Measurements from ENCODE around the gene CARM1.
"Not testable (repeated sequence)": the region's sequence is repeated elsewhere in the genome, so short reads cannot be mapped to it uniquely, and the experiment has no call there.

Gene CARM1

GRCh38 chr19:10848230-10848856, 23.0 kb upstream of the CARM1 start, which contains the start of gene C19orf38:
Gene C19orf38 (plus strand): TSS chr19:10848415. CDS start chr19:10848509, 94 bp downstream.
- peak; percentile 78 to 84 for DNase-seq

- DNase-seq: no peak
These were observed 20.7 kb upstream of the CARM1 start for GRCh38 chr19:10850631-10851030.

GRCh38 chr19:10852098-10852800, 19.1 kb upstream of the CARM1 start:
- DNase-seq: peak in 1 of 2 donors; percentile 42

- DNase-seq: no peak
These were observed 18.4 kb upstream of the CARM1 start for GRCh38 chr19:10852941-10853340.

- DNase-seq: peak; percentile 59 to 82
These were observed 16.8 kb upstream of the CARM1 start for GRCh38 chr19:10854350-10855089.

GRCh38 chr19:10855879-10856522, 15.4 kb upstream of the CARM1 start:
- peak; percentile 48 to 50 for DNase-seq

GRCh38 chr19:10856899-10857298, 14.5 kb upstream of the CARM1 start:
- not testable (repeated sequence) for DNase-seq

GRCh38 chr19:10858204-10858828, 13.0 kb upstream of the CARM1 start:
- DNase-seq: no peak

GRCh38 chr19:10861103-10861651, 10.2 kb upstream of the CARM1 start:
- peak; percentile 77 to 85 for DNase-seq

- DNase-seq: no peak
These were observed 8.7 kb upstream of the CARM1 start for GRCh38 chr19:10862561-10863106.

GRCh38 chr19:10863107-10863717, 8.1 kb upstream of the CARM1 start:
- peak; percentile 82 to 92 for DNase-seq

- peak; percentile 75 to 76 for DNase-seq
These were observed 6.8 kb upstream of the CARM1 start for GRCh38 chr19:10864538-10864899.

- DNase-seq: no peak
These were observed 4.9 kb upstream of the CARM1 start for GRCh38 chr19:10866495-10866894.

- DNase-seq: no peak
These were observed 2.3 kb upstream of the CARM1 start for GRCh38 chr19:10868872-10869547.

- DNase-seq: not testable (repeated sequence)
These were observed 1.5 kb upstream of the CARM1 start for GRCh38 chr19:10869872-10870311.

GRCh38 chr19:10870501-10870954, 825 bp upstream of the CARM1 start:
- DNase-seq: no peak

GRCh38 chr19:10871711-10872545, 575 bp downstream of the CARM1 start:
- peak in 1 of 2 donors; percentile 24 for DNase-seq

GRCh38 chr19:10872546-10873107, 1.3 kb downstream of the CARM1 start:
- DNase-seq: no peak

- no peak for DNase-seq
These were observed 2.7 kb downstream of the CARM1 start for GRCh38 chr19:10874024-10874423.
